Thyroid gland (tissue), 4 donors: ENCODE data around the gene MMP24. TPM values are rescaled to one million over a fixed set of nuclear protein-coding genes. Genes with fewer than 3 reads are reported as not detected.

Experiments used
- DNase-seq, 2 donors: peaks; one replicate each; pipeline ENCODE4 v3.0.0-alpha.2; 2019
- H3K27ac ChIP-seq, 3 donors: fragments of 200-600 bp; sonication (generic); 1 replicate in 2 of 3; 2 replicates in 1 of 3; pipeline ENCODE4 v1.5.1; 2016 to 2019; ENCODE audit warnings: mild to moderate bottlenecking in 1 of 3, moderate library complexity in 1 of 3
- H3K27me3 ChIP-seq: fragments of 200-600 bp; sonication (generic); one replicate; pipeline ENCODE4 v1.5.1; 2019
- H3K36me3 ChIP-seq, 2 donors: fragments of 200-600 bp; sonication (generic); one replicate each; pipeline ENCODE4 v1.5.1; 2016 to 2019
- H3K4me1 ChIP-seq, 2 donors: fragments of 200-600 bp; sonication (generic); one replicate each; pipeline ENCODE4 v1.5.1; 2017 to 2019
- H3K4me3 ChIP-seq, 3 donors: fragments of 200-600 bp; sonication (generic); replicated peaks in 1 of 3; 1 replicate in 2 of 3; 2 replicates in 1 of 3; pipeline ENCODE4 v1.5.1; 2016; ENCODE audit warnings: mild to moderate bottlenecking in 1 of 3
- H3K9me3 ChIP-seq: fragments of 200-600 bp; sonication (generic); one replicate; pipeline ENCODE4 v1.5.1; 2017
- CTCF ChIP-seq, 6 experiments: fragments of 200-600 bp in 3 of 6; fragments of 450-650 bp in 3 of 6; sonication (generic) in 3 of 6; IDR thresholded peaks; one replicate each; pipeline ENCODE4 v1.5.1; 2016 to 2019; ENCODE audit warnings: antibody characterized with exemption in 6 of 6, mild to moderate bottlenecking in 2 of 6, inconsistent platforms in 1 of 6, moderate library complexity in 1 of 6
- POLR2A ChIP-seq, 2 donors: fragments of 450-650 bp; IDR thresholded peaks; one replicate each; pipeline ENCODE4 v1.6.1; 2017; ENCODE audit warnings: antibody characterized with exemption in 2 of 2, mild to moderate bottlenecking in 2 of 2, moderate library complexity in 1 of 2
- WGBS, 2 donors: methylation state at CpG; one replicate each; pipeline ENCODE4 v1.1.5; 2017; 5-methylcytosine and 5-hydroxymethylcytosine counted together
- intact Hi-C: fragments of 100-400 bp; cut with DNase I; formaldehyde crosslinking; loops from one replicate; pipeline ENCODE4 v1.15.1; 2023
- total RNA-seq, 4 donors: library from RNA; depleted of rRNA; stranded (reverse); fragments of >200 nt; gene quantifications; one replicate each; pipeline ENCODE4 v1.2.3, GENCODE V29; 2016

MMP24 gene
- total RNA-seq, 4 donors from 2014 or later = 0.67 to 1.6 (median 0.92) TPM

GRCh38 chr20:35295058-35295457 is 68.6 kb downstream of the MMP24 start:
- intact Hi-C loops = no loop called here
- DNase-seq = no peak
- no peak overlapping the region for H3K27ac ChIP-seq
- TF ChIP-seq POLR2A (IDR thresholded peaks at IDR 0.05) (no peak), CTCF (IDR thresholded peaks at IDR 0.05) (no peak)
- no peaks in the 10 kb centered on the region for H3K4me1 ChIP-seq
- no peaks in the 10 kb centered on the region for H3K9me3 ChIP-seq
- no peaks in the 10 kb centered on the region for H3K36me3 ChIP-seq
- H3K27me3 ChIP-seq = no peaks in the 10 kb centered on the region
- 74 to 75% methylated on average over 8 of the region's 8 CpGs for WGBS, 2 donors
- H3K4me3 ChIP-seq = no peak overlapping the region

GRCh38 chr20:35295674-35296073 is 69.2 kb downstream of the MMP24 start:
- Histone ChIP-seq H3K9me3 (no peaks in the 10 kb centered on the region), H3K4me1 (no peaks in the 10 kb centered on the region), H3K27ac (no peak overlapping the region), H3K27me3 (no peaks in the 10 kb centered on the region), H3K36me3 (no peaks in the 10 kb centered on the region), H3K4me3 (no peak overlapping the region)
- intact Hi-C loops = no loop called here
- 79 to 82% methylated on average over 8 of the region's 8 CpGs for WGBS, 2 donors
- no peak for DNase-seq
- TF ChIP-seq CTCF (IDR thresholded peaks at IDR 0.05) (no peak), POLR2A (IDR thresholded peaks at IDR 0.05) (no peak)

GRCh38 chr20:35296101-35296554 is 69.6 kb downstream of the MMP24 start:
- H3K36me3 ChIP-seq = no peaks in the 10 kb centered on the region
- intact Hi-C loops = no loop called here
- H3K27ac ChIP-seq = no peak overlapping the region
- TF ChIP-seq CTCF (IDR thresholded peaks at IDR 0.05) (no peak), POLR2A (IDR thresholded peaks at IDR 0.05) (no peak)
- no peaks in the 10 kb centered on the region for H3K4me1 ChIP-seq
- no peak overlapping the region for H3K4me3 ChIP-seq
- DNase-seq = no peak
- H3K27me3 ChIP-seq = no peaks in the 10 kb centered on the region
- 55 to 56% methylated on average over 3 to 9 of the region's 9 CpGs for WGBS, 2 donors
- no peaks in the 10 kb centered on the region for H3K9me3 ChIP-seq

GRCh38 chr20:35297155-35297554 is 70.7 kb downstream of the MMP24 start:
- Histone ChIP-seq H3K4me3 (no peak overlapping the region), H3K9me3 (no peaks in the 10 kb centered on the region), H3K27me3 (no peaks in the 10 kb centered on the region), H3K36me3 (no peaks in the 10 kb centered on the region), H3K4me1 (no peaks in the 10 kb centered on the region), H3K27ac (no peak overlapping the region)
- no peak for DNase-seq
- intact Hi-C loops = no loop called here
- TF ChIP-seq CTCF (IDR thresholded peaks at IDR 0.05) = no peak
- TF ChIP-seq POLR2A (IDR thresholded peaks at IDR 0.05) = no peak
- WGBS, 2 donors = 50 to 60% methylated on average over 6 to 7 of the region's 8 CpGs

- no peak for TF ChIP-seq CTCF (IDR thresholded peaks at IDR 0.05)
- no peak for TF ChIP-seq POLR2A (IDR thresholded peaks at IDR 0.05)
- H3K36me3 ChIP-seq = no peaks in the 10 kb centered on the region
- no peak overlapping the region for H3K27ac ChIP-seq
- DNase-seq = no peak
- 85 to 87% methylated on average over 10 to 14 of the region's 14 CpGs for WGBS, 2 donors
- no peaks in the 10 kb centered on the region for H3K9me3 ChIP-seq
- intact Hi-C loops = no loop called here
- H3K4me1 ChIP-seq = no peaks in the 10 kb centered on the region
- H3K4me3 ChIP-seq = no peak overlapping the region
- no peaks in the 10 kb centered on the region for H3K27me3 ChIP-seq
Measured at GRCh38 chr20:35297740-35298139, 71.2 kb downstream of the MMP24 start.
